Colon (tissue), 2 donors: ENCODE measurements around the gene VOPP1.

Experiments used
- FAIRE-seq: peaks from 2 replicates; lab custom pipeline; 2012; peaks lifted over from hg19 to GRCh38; lab: Jason Lieb, UNC
- donor health status: control.
- donor health status: control.

The VOPP1 gene

GRCh38 chr7:55467047-55467593, 105.2 kb downstream of the VOPP1 start:
- no peak for FAIRE-seq

- FAIRE-seq = no peak
Observed at GRCh38 chr7:55465691-55466090, 106.6 kb downstream of the VOPP1 start.

GRCh38 chr7:55464422-55464821, 107.9 kb downstream of the VOPP1 start:
- FAIRE-seq = no peak

GRCh38 chr7:55463686-55464262, 108.5 kb downstream of the VOPP1 start:
- no peak for FAIRE-seq

- peak; percentile 47 for FAIRE-seq
Observed at GRCh38 chr7:55458351-55458750, 114.0 kb downstream of the VOPP1 start.

- FAIRE-seq = no peak
Observed at GRCh38 chr7:55457801-55458200, 114.5 kb downstream of the VOPP1 start.

GRCh38 chr7:55452971-55453370, 119.3 kb downstream of the VOPP1 start:
- FAIRE-seq = no peak

GRCh38 chr7:55449992-55450535, 122.2 kb downstream of the VOPP1 start:
- no peak for FAIRE-seq

GRCh38 chr7:55449205-55449991, 122.9 kb downstream of the VOPP1 start:
- no peak for FAIRE-seq

- no peak for FAIRE-seq
Observed at GRCh38 chr7:55448526-55448925, 123.8 kb downstream of the VOPP1 start.

- no peak for FAIRE-seq
Observed at GRCh38 chr7:55444786-55445185, 127.5 kb downstream of the VOPP1 start.

- no peak for FAIRE-seq
Observed at GRCh38 chr7:55441774-55442522, 130.4 kb downstream of the VOPP1 start.

- FAIRE-seq = no peak
Observed at GRCh38 chr7:55441002-55441401, 131.3 kb downstream of the VOPP1 start.

GRCh38 chr7:55440040-55440690, 132.1 kb downstream of the VOPP1 start:
- no peak for FAIRE-seq

- no peak for FAIRE-seq
Observed at GRCh38 chr7:55439627-55440026, 132.7 kb downstream of the VOPP1 start.

GRCh38 chr7:55438757-55439525, 133.4 kb downstream of the VOPP1 start:
- no peak for FAIRE-seq

- FAIRE-seq = no peak
Observed at GRCh38 chr7:55438085-55438756, 134.1 kb downstream of the VOPP1 start.

- FAIRE-seq = no peak
Observed at GRCh38 chr7:55437375-55437774, 134.9 kb downstream of the VOPP1 start.

GRCh38 chr7:55436457-55436856, 135.8 kb downstream of the VOPP1 start:
- no peak for FAIRE-seq

GRCh38 chr7:55435466-55435865, 136.8 kb downstream of the VOPP1 start:
- no peak for FAIRE-seq
